ENCODE data around the gene SARDH. TPM values are rescaled to one million over a fixed set of nuclear protein-coding genes. Genes with fewer than 3 reads are reported as not detected.
"Not testable (repeated sequence)": the region's sequence is repeated elsewhere in the genome, so short reads cannot be mapped to it uniquely, and the experiment has no call there.

The SARDH gene
- total RNA-seq, 1 donor from 2014 or later, result 4.1 TPM

DNA sequence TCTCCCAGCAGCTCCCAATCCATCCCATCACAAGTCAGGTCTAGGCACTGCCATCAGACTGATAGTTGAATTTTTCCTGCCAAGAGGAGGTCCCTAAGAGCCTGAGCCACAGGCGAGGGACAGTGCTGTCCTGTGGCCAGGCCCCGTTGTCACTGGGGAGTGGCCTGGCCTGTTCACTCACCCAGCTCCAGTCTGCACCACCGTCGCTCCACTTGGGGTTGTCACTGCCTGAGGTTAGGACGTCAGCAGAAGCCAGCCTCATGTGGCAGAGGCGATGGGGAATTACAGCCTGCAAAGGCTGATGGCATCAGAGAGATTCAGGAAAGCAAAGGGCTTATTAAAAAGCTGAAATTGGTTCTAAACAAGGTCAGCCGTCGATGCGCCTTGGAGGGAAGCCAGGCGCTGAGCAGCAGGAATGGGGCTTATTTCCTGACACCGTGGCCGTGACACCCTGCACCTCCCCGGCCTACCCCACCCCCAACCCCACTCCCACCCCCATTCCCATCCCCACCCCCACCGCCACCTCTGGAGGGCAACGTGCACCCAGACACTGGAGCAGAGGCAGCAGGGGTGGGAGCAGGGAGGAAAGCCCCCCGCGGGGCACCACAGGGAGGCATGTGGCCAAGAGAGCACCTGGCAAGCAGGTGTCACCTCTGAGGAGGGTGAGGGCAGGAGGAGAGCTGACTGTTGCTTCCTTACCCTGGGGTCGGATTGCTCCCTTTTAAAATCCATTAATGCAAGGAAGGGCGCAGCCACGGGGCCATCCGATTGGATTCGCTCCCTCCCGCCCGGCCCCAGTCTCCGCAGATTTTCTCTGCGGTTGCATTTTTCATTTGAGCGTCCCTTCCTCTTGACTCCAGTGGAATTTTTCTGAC, 105.1 kb downstream of the SARDH start:
- no peak for DNase-seq (ENCODE audit: low spot score)

DNA sequence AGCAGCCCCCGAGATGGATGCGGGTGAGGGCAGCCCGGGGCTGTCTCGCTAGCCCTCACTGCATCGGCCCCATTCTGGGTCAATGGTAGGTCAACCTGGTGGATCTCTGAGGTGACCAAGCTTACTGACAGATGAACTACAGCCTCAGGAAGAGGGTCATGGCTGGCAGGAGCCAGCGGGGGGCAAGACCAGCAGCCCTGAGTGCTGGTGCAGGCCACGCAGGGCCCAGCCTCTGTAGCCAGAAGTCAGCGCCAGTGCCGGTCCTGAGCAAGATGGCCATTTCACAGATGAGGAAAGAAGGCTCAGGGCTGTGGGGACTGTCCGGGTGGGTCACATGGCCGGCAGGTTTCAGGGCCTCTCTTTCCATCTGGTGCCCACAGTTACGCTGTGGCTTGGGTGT, 107.0 kb downstream of the SARDH start:
- DNase-seq (ENCODE audit: low spot score), result no peak

- no peak for DNase-seq (ENCODE audit: low spot score)
Observed at GRCh38 chr9:133629221-133630110, 108.7 kb downstream of the SARDH start.

DNA sequence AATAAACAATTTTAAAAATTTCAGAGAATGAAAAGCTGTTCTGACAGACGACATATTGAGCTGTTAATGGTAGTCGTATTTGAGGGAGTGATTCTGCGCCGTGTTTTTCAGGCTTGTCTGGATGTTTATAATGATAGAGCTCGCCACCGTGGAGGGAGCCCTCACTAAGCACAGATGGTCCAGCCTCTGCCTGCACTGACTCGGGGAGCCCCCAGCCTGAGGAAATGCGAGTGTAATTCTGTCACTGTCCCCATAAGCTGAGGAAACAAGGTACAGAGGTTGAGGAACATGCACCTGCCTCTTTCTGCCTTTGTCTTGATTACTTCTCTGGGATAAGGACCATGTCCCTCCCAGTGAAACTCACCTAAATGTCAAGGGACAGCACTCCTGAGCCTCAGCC, 109.4 kb downstream of the SARDH start:
- no peak for DNase-seq (ENCODE audit: low spot score)

GRCh38 chr9:133627341-133627740, 110.8 kb downstream of the SARDH start:
- DNase-seq (ENCODE audit: low spot score), result no peak

DNA sequence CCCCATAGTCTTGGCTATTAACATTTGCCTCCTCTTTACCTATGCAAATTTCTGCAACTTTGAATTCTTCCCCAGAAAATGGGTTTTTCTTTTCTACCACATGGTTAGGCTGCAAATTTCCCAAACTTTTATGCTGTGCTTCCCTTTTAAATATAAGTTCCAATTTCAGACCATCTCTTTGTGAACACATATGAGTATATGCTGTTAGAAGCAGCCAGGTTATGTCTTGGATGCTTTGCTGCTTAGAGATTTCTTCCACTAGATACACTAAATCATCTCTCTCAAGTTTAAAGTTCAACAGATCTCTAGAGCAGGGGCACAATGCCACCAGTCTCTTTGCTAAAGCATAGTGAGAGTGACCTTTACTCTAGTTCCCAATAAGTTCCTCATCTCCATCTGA, 112.1 kb downstream of the SARDH start:
- DNase-seq (ENCODE audit: low spot score), result not testable (repeated sequence)

DNA sequence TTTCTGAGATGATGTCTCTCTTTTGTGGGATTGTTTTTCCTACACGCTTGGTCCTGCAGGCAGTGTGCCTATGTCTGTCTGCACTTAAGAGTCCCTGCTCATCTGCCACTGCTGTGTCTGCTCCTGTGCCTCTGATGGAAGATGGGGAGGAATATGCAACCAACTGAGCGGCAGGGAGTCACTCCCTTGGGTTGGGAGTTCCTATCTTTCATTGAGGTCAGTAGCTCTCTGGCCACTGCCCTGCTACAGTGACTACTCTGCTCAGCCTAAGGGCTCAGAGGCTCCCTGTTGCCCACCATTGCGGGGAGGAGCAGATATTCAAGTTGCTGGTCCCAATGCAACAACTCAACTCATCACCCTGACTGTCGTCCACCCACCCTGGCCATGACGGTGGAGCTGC, 115.6 kb downstream of the SARDH start:
- DNase-seq (ENCODE audit: low spot score), result no peak

DNA sequence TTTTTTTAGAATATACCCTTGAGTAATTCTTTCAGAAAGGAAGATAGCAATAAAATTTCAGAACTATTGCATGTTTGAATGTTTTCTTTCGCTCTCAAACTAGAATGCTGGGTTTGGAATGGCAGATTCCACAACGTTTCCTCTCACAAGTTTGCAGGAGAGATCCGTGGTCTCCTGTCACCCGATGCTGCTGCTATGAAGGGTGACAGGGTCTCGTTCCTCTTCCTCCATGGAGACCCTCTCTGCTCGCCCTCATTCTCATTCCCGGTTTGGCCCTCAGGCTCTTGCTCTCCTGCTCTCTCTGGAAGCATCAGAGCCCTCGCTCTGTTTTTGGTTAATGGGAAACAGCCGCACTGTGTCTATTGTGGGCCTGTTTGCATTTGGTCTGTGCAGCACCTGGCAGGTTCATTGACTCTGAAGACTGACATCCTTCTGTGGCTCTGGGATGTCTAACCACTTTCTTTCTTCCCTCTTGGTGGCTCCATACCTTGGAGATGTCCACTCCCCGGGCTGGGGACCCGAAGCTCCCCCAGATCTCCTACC, 116.4 kb downstream of the SARDH start:
- DNase-seq (ENCODE audit: low spot score), result no peak

GRCh38 chr9:133619791-133620190, 118.4 kb downstream of the SARDH start:
- DNase-seq (ENCODE audit: low spot score), result peak; percentile 54

DNA sequence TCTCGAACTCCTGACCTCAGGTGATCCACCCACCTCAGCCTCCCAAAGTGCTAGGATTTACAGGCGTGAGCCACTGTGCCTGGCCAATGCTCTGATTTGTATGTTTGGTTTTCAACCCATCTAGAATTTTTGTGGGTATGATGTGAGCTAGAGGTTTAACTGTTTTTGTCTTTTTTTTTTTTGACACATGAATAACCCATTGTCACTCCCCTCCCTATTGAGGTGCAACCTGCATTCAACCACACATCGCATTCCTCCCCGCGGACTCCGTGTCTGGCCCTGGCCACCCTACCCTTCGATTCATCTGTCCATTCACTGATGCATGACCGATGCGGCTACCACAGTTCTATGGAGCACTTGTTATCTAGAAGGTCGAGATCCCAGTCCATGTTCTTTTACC, 119.4 kb downstream of the SARDH start:
- no peak for DNase-seq (ENCODE audit: low spot score)

GRCh38 chr9:133616643-133617405, 121.3 kb downstream of the SARDH start:
- no peak for DNase-seq (ENCODE audit: low spot score)

DNA sequence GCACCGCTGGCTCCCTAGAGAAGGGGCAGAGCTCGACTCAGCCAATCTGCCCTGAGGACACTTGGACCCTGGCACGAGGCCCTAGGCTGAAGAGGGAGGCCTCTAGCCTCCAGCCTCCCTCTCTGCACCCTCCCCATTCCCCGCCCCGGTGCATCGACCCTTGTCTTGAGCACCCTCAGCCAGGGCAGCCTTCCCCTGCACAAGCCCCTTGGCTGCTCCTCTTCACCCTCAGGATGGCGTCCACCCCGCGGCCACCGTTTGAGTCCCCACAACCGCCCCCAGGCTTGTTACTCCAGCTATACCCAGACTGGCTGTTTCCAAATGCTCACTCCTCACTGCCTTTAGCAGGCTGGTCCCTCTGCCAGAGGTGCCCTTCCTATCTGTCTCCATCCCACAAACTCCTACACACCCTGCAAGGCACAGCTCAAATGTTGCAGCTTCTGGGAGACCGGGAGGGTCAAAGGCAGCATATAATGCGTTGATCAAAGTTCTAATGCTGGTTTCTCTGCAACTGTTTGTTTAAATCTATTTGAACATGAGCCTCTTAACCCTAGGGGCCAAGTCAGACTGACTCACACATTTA, 122.5 kb downstream of the SARDH start:
- no peak for DNase-seq (ENCODE audit: low spot score)

GRCh38 chr9:133615186-133615585, 123.0 kb downstream of the SARDH start:
- DNase-seq (ENCODE audit: low spot score), result no peak

DNA sequence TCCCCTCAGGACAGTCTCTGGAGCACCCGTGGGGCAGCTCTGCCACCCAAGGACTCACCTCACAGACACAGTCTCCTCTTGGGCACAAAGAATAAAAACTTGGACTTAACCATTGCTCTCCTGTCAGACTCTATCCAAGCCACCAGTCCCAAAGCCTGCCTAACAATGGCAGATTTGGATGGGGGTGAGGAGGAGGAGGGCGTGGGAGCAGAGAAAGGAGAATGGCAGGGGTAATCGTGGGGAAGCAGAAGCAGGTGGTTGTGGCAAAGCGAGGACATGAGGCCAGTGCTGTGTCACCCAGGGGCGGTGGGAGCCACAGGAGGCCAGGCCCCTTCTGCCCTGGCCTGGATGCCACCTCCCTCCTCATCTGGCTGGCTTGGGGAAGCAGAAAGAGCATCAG, 123.5 kb downstream of the SARDH start:
- DNase-seq (ENCODE audit: low spot score), result no peak

- no peak for DNase-seq (ENCODE audit: low spot score)
Observed at GRCh38 chr9:133614056-133614455, 124.1 kb downstream of the SARDH start.

Other genes with a start within 250 kb of the SARDH start
- gene MYMK, start 213.4 kb downstream of the SARDH start, total RNA-seq, result not detected
- gene ADAMTSL2, start 203.6 kb downstream of the SARDH start, total RNA-seq, result 8.8 TPM
- not detected for gene FAM163B, start 129.0 kb downstream of the SARDH start, total RNA-seq
- not detected for gene DBH, start 102.0 kb downstream of the SARDH start, total RNA-seq